ENCODE measurements around the gene LPIN1.
A peak's percentile ranks its signal among the peaks of the same experiment; 100 is the strongest.
"Not testable (repeated sequence)": the region's sequence is repeated elsewhere in the genome, so short reads cannot be mapped to it uniquely, and the experiment has no call there.

LPIN1 gene

DNA sequence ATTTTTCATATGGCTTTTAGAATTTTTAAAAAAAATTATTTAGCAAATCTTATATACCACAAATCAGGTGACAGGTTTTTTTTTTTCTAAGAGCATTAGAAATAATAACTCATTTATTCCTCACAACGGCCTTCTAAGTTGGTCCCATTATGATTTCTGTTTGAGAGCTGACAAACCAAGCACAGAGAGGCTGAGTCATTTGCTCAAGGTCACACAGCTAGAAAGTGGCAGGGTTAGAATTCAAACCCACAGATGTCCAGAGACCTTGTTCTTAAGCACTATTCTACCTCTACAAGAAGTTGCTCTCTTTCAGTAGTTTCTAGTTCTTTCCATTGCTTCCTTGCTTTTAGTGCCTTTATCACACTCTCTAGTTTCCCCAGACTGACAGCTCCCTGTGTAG, 28.8 kb upstream of the LPIN1 start:
- no peak for DNase-seq

DNA sequence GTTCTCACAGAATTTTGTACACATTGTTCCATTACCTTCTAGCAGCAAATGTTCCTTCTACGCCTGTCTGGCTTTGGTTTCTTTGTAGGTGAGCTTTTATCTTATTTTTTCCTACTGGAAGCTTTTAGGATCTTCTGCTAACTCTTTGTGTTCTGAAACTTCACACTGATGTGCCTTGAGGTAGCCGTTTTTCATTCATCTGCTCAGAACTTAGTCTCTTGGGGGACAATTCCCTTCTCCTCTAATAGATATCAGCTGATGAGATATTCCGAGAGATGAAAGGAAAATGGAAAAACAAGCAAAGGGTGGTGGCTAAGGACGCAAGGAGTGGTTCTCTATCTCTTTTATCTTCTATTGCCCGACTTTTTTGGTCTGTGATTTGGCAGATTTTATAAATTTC, 27.8 kb upstream of the LPIN1 start:
- no peak for DNase-seq

DNA sequence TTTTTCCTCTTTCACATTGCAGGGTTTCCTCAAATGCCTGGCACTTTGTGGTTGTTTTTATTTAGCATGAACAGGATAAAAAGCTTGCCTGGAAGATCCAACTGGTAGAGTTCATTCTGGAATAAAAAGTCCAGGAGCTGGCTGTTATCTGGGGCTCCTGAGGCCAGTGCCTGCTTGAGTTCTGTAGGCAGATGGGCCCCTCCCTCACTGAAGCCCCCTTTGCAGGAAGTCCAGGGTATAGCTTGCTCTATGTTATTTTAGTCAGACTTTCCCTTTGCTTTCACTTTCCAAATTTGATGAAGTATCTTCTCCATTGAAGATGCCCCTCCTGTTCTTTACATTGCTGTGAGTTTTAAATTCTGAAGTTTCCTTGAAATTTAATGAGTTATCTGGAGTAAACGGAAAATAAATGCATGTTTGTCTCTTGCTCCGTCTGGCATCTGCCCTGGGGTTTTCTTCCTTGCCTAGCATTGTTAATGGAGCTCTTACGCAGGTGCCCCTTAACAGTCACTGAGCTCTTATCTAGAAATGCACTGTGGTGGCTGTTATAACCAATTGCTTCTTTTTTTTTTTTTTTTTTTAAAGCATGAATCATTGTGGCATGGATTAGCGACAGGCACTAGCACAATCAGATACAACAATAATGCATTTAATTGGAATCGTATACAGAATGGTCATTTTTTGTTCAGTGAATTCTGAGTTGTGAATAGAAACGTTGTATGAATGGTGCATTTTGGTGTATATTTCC, 27.0 kb upstream of the LPIN1 start:
- DNase-seq, result no peak

DNA sequence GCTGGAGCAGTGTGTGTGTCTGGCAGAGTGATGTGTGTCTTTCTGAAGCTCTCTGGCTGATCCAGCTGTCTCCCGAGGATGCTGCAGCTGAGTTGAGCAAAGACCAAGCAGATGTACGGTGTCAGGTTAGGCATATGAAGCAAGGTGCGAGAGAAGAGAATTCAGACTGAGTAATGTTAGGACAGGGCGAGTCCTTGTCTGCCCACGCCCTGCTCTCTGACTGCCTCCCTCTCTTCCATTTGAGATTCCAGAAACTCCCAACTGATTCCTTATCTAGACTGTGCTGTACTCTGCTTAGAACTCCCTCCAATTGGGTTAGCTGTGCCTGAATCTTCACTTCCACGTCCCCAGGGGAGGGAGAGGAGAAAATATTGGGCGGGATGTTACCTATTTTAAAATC, 25.7 kb upstream of the LPIN1 start:
- no peak for DNase-seq

DNA sequence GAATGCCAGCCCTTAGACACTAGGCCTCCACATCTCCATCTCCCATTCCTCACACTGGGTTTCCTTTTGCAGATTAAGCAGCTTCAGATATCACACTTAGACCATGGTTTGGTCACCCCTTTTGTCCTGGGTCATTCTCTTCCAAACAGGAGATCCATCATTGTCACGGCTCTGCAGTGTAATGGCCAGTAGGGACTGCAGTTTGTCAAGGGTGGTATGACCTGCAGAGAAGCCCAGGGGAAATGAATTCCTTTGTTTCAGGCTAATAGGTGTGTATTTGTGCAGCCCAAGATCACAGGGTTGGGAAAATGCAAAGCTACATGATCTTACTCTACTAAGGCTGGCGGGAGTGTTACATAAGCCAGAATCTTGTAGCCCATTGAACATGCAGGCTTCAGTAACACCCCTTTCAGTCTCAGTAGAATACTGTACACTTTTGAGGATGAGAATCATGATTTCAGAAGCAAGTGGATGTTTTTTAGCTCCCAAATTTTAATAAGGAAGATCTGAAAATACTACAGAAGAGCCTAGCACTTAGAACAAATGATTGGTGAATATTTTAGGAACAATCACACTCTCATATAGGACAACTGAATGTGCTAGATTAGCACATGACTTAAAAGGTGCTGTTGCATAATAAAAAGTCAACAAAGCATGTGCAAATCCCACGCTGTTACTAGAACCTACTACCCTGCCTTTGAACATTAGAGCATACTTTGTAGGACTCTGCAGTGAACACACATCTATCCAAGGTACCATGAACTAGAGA, 24.0 kb upstream of the LPIN1 start:
- no peak for DNase-seq

DNA sequence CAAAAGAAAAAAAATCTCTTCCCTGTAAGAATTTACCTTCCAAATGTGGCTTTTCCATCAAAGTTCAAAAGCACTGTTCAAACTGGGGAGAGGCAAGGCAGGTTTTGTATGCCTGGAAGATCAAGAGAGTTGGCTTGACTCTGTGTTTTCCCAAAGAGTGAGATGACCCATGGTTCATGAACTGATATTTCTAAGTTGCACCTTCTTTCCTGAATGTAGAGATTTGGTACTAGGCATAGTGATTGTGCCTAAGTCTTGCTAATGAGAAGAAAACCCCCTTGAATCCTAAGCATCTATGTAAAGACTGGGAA, 23.4 kb upstream of the LPIN1 start:
- DNase-seq, result no peak

DNA sequence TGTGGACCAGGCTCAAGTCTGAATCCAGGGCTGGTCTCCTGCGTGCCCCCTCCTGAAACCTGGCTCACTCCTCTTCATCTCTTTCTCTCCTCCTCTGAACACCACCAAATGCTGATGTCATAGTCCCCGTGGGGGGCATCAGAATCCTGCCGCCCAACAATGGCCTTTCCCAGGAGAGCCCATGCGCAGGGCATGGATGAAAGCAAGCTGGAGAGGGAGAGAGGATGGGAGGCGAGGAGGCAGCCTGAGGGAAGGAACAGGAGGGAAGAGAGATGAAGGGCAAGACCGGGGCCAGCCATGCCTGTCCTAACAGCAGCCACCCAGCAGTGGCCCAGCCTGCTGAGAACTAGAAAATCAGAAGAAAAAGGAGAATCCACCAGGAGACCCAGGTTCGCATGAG, 22.3 kb upstream of the LPIN1 start:
- no peak for DNase-seq

DNA sequence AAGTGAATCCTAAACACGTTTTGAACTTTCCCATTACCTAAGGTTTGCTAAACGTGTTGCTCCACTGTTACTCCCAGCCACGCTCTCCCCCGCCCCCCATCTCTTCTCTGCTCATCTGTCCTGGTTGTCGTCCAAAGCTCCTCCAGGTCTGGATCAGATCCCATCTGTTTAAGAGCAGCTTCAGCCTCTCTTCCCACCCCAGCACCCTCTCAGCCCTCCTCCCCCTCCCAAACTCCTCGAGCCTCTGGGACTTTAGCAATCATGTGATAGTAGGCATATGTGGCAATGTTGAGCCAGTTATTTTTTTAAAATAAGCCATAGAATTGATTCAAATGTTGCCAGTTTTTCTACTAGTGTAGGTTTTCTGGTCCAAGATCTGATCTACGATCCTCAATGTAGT, 20.0 kb upstream of the LPIN1 start:
- DNase-seq, result peak; percentile 40

DNA sequence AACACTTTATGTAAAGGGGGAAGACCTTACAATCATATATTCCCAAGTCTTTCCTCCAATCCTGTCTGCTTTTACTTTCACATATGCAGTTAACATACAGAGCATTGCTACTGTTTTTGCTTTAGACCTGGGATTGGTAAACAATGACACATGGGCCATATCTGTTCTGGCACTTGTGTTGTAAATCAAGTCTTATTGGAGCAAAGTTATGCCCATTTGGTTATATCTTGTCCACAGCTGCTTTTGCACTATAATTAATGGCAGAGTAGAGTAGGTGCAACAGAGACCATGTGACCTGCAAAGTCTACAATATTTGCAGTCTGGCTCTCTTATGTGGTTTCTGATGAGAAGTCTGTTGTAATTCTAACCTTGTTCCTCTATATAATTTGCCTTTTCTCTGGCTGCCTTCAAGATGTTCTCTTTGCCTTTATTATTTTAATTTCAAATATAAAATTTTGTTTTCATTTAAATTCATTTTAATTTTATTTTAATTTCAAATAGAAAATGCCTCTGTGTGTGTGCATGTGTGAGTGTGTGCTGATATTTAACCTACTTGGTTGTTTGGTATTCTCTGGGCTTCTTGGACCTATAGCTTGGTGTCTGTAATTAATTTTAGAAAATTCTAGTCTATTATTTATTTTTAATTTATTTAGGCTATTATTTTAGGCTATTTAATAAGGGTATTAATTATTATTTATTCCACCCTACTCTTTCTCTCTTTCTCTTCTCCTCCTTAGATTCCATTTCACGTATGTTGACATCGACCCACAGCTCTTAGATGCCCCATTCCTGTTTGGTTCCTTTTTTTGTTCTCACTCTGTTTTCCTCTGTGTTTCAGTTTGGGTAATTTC, 16.8 kb upstream of the LPIN1 start:
- no peak for DNase-seq

DNA sequence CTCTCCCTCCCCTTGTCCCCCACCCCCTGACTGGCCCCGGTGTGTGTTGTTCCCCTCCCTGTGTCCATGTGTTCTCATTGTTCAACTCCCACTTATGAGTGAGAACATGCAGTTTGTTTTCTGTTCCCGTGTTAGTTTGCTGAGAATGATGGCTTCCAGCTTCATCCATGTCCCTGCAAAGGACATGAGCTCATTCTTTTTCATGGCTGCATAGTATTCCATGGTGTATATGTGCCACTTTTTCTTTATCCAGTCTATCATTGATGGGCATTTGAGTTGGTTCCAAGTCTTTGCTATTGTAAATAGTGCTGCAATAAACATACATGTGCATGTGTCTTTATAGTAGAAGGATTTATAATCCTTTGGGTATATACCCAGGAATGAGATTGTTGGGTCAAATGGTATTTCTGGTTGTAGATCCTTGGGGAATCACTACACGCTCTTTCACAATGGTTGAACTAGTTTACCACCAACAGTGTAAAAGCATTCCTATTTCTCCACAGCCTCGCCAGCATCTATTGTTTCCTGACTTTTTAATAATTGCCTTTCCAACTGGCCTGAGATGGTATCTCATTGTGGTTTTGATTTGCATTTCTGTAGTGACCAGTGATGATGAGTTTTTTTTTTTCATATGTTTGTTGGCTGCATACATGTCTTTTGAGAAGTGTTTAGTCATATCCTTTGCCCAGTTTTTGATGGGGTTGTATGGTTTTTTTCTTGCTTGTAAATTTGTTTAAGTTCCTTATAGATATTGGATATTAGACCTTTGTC, 15.0 kb upstream of the LPIN1 start:
- not testable (repeated sequence) for DNase-seq

DNA sequence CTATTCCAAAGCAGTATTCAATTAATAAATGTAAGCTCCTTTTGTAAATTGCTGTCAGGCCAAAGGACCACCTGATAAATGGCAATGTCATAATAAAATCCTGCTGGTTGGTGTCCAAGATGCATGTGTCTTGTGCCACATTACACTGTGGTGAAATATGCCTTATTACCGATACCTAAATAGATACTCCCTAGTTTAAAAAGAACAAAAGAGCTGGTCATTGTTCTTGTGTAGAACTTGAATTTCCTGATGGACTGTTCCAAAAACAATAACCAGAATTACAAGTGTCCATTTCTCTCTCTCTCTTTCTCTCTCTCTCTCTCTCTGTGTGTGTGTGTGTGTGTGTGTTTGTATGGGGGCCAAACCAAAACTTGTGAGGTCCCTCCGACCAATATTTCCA, 13.8 kb upstream of the LPIN1 start:
- DNase-seq, result no peak

DNA sequence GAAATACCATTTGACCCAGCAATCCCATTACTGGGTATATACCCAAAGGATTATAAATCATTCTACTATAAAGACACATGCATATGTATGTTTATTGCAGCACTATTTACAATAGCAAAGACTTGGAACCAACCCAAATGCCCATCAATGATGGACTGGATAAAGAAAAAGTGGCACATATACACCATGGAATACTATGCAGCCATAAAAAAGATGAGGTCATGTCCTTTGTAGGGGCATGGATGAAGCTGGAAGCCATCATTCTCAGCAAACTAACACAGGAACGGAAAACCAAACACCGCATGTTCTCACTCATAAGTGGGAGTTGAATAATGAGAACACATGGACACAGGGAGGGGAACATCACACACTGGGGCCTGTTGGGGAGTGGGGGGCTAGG, 8.6 kb upstream of the LPIN1 start:
- not testable (repeated sequence) for DNase-seq

DNA sequence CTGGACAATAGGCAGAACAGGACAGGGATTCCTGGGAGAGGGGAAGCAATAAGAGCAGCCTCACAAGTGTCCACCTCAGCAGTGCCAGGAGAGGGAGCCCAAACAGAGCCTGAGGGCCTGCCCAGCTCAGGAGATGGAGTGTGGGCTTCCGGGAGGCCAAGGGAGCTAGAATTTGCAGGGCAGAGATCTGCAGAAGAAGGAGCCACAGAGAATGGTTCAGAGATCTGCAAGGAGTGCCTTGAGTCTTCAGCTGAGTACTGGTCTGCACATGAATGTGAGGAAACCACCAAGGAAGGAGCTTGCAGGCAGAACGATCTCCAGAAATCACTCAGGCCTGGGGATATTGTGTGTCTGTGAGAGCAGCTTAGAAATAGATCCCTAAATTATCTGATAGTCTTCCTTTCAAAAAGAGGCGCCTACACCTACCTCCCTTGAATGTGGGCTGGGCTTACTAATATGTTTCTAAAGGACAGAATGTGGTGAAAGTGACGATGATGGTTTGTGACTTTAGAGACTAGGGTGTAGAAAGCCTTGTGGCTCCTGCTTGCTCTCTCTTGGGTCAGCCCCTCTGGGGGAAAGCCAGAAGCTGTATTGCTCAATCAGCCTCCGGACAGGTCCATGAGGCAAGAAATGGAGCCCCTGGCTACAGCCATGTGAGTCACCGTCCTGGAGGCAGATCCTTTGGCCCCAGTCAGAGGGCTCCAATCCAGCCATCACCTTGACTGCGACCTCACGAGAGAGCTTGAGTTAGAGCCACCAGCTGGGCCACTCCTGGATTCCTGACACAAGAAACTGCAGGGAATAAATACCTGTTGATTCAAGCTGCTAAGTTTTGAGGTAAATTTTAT, 7.6 kb upstream of the LPIN1 start:
- DNase-seq, result no peak

DNA sequence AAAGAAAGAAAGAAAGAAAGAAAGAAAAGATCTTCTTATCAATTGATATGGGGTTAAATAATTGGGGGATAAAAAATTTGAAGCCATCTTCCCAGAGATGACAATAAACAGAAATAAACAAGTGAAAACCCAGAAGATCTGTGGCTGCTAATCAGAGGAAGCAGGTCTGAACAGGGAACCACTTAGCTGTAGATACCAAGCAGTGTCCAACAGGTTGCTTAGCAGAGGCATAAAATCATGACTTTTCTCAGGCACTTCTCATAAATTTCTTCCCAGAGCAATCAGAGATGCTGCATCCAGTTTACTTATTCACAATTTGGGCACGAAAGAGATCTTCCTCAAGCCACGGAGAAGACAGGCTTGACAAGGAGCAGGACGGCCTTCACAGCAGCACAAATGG, 5.7 kb upstream of the LPIN1 start:
- no peak for DNase-seq

DNA sequence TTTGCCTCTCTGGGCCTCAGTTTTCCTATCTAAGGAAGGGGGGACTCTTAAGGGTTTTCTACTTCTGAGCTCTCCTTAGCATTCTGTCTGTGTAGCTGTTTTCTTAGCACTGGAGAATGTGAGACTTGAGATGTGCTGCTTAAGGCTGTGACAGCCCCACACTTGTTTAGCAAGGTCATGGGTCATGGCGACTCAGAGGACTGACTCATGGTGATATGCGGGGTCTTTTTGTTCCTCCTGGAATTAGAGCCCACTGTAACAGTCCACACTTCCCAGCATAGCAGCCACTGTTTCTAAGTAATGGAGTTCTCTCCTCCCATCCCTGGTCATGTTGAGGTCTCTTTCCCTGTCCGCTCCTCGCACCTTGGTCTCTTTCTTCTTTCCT, 4.1 kb upstream of the LPIN1 start:
- no peak for DNase-seq

DNA sequence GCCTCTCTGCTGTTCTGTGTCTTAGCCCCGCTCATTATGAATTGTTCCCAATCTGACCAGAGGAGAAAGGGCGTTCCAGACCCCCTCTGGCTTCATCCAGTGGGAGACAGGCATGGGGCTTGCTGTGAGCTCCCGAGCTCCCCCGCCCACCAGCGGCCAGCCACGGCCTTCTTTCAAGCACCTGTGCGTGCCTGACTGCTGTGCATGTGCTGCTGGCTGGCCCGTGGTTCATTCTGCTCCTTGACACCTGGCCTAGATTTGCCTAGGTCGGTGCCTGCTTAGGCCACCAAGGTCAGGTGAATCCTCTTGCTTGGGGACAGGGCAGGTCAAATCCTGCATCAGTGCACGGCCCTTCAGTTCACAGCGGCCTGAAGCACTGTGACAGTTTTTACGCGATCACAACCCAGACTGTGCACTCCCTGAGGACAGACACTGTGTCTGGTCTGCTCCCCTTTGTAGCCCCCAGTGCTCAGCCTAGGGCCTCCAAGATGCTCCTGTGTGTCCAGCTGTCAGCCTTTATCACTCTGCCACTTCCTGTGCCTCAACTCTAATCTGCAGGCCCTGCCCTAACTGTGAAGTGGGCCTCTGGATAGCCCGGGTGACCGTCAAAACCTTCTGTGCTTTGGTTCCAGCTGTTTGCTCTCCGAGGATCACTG, 3.6 kb upstream of the LPIN1 start:
- no peak for DNase-seq

DNA sequence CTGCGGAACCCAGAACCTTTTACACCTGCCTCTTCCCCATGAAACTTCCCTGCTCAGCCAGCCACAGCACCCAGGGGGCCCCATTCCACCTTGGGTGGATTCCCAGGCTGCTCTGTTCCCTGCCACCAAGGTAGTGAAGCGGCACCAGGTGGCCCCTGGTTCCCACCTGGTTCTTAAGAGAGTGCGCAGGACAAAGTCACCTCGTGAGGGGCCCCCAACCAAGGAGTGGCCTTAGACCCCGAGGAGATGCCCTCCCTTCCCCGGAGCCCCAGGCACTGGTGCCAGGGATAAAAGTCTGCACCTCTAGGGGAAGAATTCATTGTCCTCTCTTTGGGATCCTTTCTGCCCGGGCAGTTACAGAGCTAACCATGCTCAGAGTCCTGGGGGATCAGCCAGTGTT, 3.1 kb upstream of the LPIN1 start:
- DNase-seq, result no peak

DNA sequence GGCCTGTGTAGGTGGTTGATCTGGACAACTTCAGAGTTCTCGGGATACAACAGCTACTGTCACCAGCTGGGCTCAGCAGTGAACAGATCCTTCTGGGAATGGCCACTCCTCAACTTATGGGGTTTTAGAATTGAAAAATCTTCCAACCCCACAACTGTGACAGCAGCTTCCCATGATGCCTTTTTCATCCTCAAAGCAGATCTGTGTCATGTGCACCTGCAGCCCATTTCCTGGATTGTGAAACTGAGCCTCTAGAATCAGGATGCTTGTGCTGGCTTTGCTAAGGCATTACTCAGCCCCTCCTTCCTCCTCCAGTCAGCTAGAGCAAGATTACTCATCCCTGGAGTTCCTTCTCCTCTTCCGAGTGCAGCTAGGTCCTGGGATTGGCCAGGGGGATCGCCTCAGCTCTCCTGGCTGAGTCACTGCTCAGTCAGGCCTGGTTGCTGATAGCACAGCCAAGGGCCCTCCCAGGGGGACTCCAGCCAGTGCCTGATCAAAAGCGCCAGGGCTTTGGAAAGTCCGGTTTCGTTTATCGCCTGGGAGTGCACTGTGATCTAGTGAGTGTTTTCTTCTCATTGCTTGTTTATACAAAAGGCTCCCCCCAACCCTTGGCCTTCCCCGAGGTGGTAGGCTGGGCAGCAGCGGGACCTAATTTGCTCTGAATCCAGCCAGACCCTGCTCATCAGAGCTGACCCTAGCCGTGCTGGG, 2.4 kb upstream of the LPIN1 start:
- peak; percentile 92 for DNase-seq

DNA sequence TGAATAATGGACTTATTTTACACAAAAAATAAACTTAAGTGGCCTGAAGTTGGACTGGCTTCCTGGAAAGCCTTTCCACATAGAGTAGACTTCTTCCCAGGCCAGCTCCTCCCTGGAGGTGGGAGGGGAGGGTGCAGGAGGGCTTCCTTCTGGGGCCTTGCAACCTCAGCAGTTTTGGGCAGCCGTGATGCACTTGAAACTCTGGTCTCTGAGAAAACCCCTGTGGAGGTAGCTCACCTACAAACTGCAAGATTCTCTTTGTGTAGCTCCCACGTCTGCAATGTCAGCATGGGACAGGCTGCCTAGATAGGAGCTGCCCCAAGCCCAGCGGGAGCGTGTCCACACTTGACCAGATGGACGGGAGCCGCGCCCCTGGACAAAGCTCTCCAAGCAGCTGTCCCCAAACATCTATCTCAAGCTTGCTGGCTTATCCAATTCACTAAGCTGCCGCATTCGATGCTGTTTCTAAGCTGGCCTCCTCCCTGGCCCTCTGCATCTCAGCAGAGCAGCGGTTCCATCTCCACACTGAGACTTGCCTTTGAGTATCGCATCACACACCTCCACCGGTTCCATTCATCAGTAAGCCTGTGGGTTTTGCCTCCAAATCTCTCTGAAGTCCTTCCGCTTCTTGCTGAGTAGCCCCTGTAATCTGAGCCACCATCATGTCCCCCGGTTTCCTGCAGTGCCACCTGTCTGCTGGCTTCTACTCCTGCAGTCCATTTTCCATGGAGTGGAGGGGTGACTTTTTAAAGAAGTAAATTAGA, 1.6 kb upstream of the LPIN1 start:
- peak; percentile 50 for DNase-seq

Data from right forelimb (tissue), 1 donor.